ENCODE results near the gene ATP2A1.
"Not testable (repeated sequence)": the region's sequence is repeated elsewhere in the genome, so short reads cannot be mapped to it uniquely, and the experiment has no call there.

ATP2A1 gene

GRCh38 chr16:28935924-28936783 lies 57.9 kb downstream of the ATP2A1 start:
- peak; percentile 75 for DNase-seq (ENCODE audit: low read depth)

- no peak for DNase-seq (ENCODE audit: low read depth)
These were observed 58.5 kb downstream of the ATP2A1 start for GRCh38 chr16:28936784-28937155.

- DNase-seq (ENCODE audit: low read depth) = no peak
These were observed 59.1 kb downstream of the ATP2A1 start for GRCh38 chr16:28937222-28937876.

- no peak for DNase-seq (ENCODE audit: low read depth)
These were observed 60.4 kb downstream of the ATP2A1 start for GRCh38 chr16:28938721-28939120.

- DNase-seq (ENCODE audit: low read depth) = not testable (repeated sequence)
These were observed 61.5 kb downstream of the ATP2A1 start for GRCh38 chr16:28939825-28940224.

GRCh38 chr16:28943281-28943680 lies 65.0 kb downstream of the ATP2A1 start:
- no peak for DNase-seq (ENCODE audit: low read depth)

GRCh38 chr16:28946681-28947080 lies 68.4 kb downstream of the ATP2A1 start:
- no peak for DNase-seq (ENCODE audit: low read depth)

GRCh38 chr16:28950648-28951409 lies 72.5 kb downstream of the ATP2A1 start, which contains the start of gene NFATC2IP:
TSS of gene NFATC2IP (plus strand) at chr16:28950937. CDS start at chr16:28951012, 75 bp downstream.
- DNase-seq (ENCODE audit: low read depth) = peak; percentile 99

GRCh38 chr16:28951410-28951943 lies 73.2 kb downstream of the ATP2A1 start:
- no peak for DNase-seq (ENCODE audit: low read depth)

Measured in stimulated activated CD4-positive, alpha-beta T cell treated with anti-CD3 and anti-CD28 coated beads, Interleukin-2, amount 100 ng/mL, for 4 hours (primary cell).